Thoracic aorta (tissue), 2 donors: ENCODE data around the gene TAF8. TPM values are rescaled to one million over a fixed set of nuclear protein-coding genes. Genes with fewer than 3 reads are reported as not detected.

Experiments used
- ATAC-seq: fragments of 150-250 bp; one replicate; pipeline ENCODE4 v1.8.0; 2017; ENCODE audit warnings: low read depth; ENCODE audit not compliant: insufficient number of reproducible peaks, low FRiP score
- DNase-seq: peaks from one replicate; pipeline ENCODE4 v3.0.0-alpha.2; 2020; ENCODE audit warnings: low spot score
- H3K27ac ChIP-seq, 2 donors: fragments of 200-600 bp; sonication (generic); 1 replicate in 1 of 2; 2 replicates in 1 of 2; pipeline ENCODE4 v1.5.1; 2016; ENCODE audit warnings: mild to moderate bottlenecking in 2 of 2, moderate library complexity in 2 of 2
- H3K27me3 ChIP-seq: fragments of 200-600 bp; sonication (generic); replicated peaks from 2 replicates; pipeline ENCODE4 v1.6.0; 2016; ENCODE audit warnings: mild to moderate bottlenecking; ENCODE audit not compliant: insufficient read depth
- H3K36me3 ChIP-seq: fragments of 200-600 bp; sonication (generic); one replicate; pipeline ENCODE4 v1.5.1; 2016
- H3K4me1 ChIP-seq, 2 donors: fragments of 200-600 bp; sonication (generic); 1 replicate in 1 of 2; 2 replicates in 1 of 2; pipeline versions ENCODE4 v1.5.1 to v1.6.0; 2016; ENCODE audit warnings: low read depth in 2 of 2, mild to moderate bottlenecking in 1 of 2; ENCODE audit not compliant: control insufficient read depth in 1 of 2
- H3K4me3 ChIP-seq: fragments of 200-600 bp; sonication (generic); 2 replicates; pipeline ENCODE4 v1.5.1; 2016; ENCODE audit warnings: mild to moderate bottlenecking
- H3K9me3 ChIP-seq: fragments of 200-600 bp; sonication (generic); 2 replicates; pipeline ENCODE4 v1.5.1; 2016
- total RNA-seq, 2 donors: library from RNA; depleted of rRNA; stranded (reverse); fragments of >200 nt; gene quantifications; one replicate each; pipeline versions ENCODE4 v1.1.0 to v1.2.3, GENCODE V29; 2016
- TF ChIP-seq, protein P1 (sequence below): fragments of 200-600 bp; sonication (generic); IDR thresholded peaks from one replicate; pipeline ENCODE4 v1.5.1; 2019; ENCODE audit warnings: antibody characterized with exemption

The TAF8 gene
- total RNA-seq, 2 donors from 2014 or later = 24.5 to 40.8 TPM

DNA sequence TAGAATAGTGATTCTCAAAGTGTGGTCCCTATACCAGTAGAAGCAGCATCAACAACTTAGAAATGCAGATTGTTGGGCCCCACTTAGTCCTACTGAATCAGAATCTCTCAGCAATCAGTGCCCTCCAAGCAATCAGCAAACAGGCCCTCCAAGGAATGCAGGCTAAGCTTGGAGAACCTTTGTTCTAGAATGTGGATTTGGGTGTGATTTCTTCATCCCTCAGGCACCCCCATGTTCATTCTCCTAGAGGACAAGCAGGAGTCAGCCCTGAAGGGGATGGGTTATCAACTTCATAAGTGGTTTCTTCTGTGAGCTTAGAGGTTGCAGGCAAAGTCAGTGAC is 40.5 kb upstream of the TAF8 start:
- H3K9me3 ChIP-seq = no peaks in the 10 kb centered on the region
- no peaks in the 10 kb centered on the region for H3K4me1 ChIP-seq
- ATAC-seq (no peak), DNase-seq (no peak)
- no peaks in the 10 kb centered on the region for H3K27me3 ChIP-seq
- TF ChIP-seq, protein P1, sequence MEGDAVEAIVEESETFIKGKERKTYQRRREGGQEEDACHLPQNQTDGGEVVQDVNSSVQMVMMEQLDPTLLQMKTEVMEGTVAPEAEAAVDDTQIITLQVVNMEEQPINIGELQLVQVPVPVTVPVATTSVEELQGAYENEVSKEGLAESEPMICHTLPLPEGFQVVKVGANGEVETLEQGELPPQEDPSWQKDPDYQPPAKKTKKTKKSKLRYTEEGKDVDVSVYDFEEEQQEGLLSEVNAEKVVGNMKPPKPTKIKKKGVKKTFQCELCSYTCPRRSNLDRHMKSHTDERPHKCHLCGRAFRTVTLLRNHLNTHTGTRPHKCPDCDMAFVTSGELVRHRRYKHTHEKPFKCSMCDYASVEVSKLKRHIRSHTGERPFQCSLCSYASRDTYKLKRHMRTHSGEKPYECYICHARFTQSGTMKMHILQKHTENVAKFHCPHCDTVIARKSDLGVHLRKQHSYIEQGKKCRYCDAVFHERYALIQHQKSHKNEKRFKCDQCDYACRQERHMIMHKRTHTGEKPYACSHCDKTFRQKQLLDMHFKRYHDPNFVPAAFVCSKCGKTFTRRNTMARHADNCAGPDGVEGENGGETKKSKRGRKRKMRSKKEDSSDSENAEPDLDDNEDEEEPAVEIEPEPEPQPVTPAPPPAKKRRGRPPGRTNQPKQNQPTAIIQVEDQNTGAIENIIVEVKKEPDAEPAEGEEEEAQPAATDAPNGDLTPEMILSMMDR = no peak
- no peak overlapping the region for H3K4me3 ChIP-seq
- no peak overlapping the region for H3K27ac ChIP-seq
- H3K36me3 ChIP-seq = no peaks in the 10 kb centered on the region

GRCh38 chr6:42010185-42010891 is 40.0 kb upstream of the TAF8 start:
- no peak overlapping the region for H3K27ac ChIP-seq
- no peaks in the 10 kb centered on the region for H3K27me3 ChIP-seq
- no peaks in the 10 kb centered on the region for H3K36me3 ChIP-seq
- H3K9me3 ChIP-seq = no peaks in the 10 kb centered on the region
- DNase-seq (no peak), ATAC-seq (no peak)
- no peaks in the 10 kb centered on the region for H3K4me1 ChIP-seq
- TF ChIP-seq, protein P1 = no peak
- no peak overlapping the region for H3K4me3 ChIP-seq

DNA sequence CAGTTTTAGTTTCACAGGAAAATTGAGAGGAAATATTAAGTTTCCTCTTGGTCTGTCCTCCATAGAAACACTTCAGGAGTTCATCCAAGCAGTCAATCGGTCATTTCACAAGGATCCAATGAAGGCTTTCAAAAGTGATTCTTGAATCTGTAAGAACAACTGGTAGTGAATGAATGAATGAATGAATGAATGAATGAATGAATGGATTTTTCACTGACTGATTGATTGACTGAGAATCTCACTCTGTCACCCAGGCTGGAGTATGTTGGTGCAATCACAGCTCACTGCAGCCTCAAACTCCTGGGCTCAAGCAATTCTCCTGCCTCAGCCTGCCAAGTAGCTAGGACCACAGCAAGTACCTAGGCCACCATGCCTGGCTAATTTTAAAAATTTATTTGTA is 39.4 kb upstream of the TAF8 start:
- Histone ChIP-seq H3K4me1 (no peaks in the 10 kb centered on the region), H3K4me3 (no peak overlapping the region), H3K36me3 (no peaks in the 10 kb centered on the region), H3K27ac (no peak overlapping the region), H3K27me3 (no peaks in the 10 kb centered on the region), H3K9me3 (no peaks in the 10 kb centered on the region)
- ATAC-seq = no peak
- TF ChIP-seq, protein P1 = no peak
- DNase-seq = no peak

GRCh38 chr6:42012501-42013133 is 37.7 kb upstream of the TAF8 start:
- Histone ChIP-seq H3K9me3 (no peaks in the 10 kb centered on the region), H3K27me3 (no peaks in the 10 kb centered on the region), H3K36me3 (no peaks in the 10 kb centered on the region), H3K4me1 (no peaks in the 10 kb centered on the region), H3K4me3 (no peak overlapping the region), H3K27ac (no peak overlapping the region)
- ATAC-seq = no peak
- DNase-seq = no peak
- TF ChIP-seq, protein P1 = no peak

GRCh38 chr6:42013134-42013516 is 37.2 kb upstream of the TAF8 start:
- H3K27me3 ChIP-seq = no peaks in the 10 kb centered on the region
- TF ChIP-seq, protein P1 = no peak
- no peaks in the 10 kb centered on the region for H3K4me1 ChIP-seq
- no peak overlapping the region for H3K4me3 ChIP-seq
- no peaks in the 10 kb centered on the region for H3K36me3 ChIP-seq
- H3K9me3 ChIP-seq = no peaks in the 10 kb centered on the region
- DNase-seq = no peak
- H3K27ac ChIP-seq = no peak overlapping the region
- ATAC-seq = no peak
